HEK293 (cell line): ENCODE data around the gene KRT38.
"Not testable (repeated sequence)": the region's sequence is repeated elsewhere in the genome, so short reads cannot be mapped to it uniquely, and the experiment has no call there.

Source experiments
- CTCF ChIA-PET: fragments of 350-600 bp; formaldehyde crosslinking; extraction: SDS; loops from one replicate; lab custom pipeline; 2021; ENCODE audit warnings: antibody characterized with exemption; lab: Yijun Ruan, JAX
- POLR2A ChIA-PET: fragments of 300-600 bp; formaldehyde crosslinking; extraction: SDS; loops from one replicate; lab custom pipeline; 2020; ENCODE audit warnings: antibody characterized with exemption, inconsistent platforms; lab: Yijun Ruan, JAX
- H3K27ac ChIP-seq: fragments of 200-500 bp; sonication (Bioruptor generic); 2 replicates; pipeline ENCODE4 v1.5.1; 2014; ENCODE audit warnings: low read depth, low read length, control low read depth, inconsistent platforms; ENCODE audit errors: extremely low read depth
- H3K36me3 ChIP-seq, 2 experiments: fragments of 200-500 bp in 1 of 2; sonication (Bioruptor generic) in 1 of 2; 1 replicate in 1 of 2; 2 replicates in 1 of 2; pipeline ENCODE4 v1.5.1; 2014 to 2017; ENCODE audit warnings: inconsistent platforms in 2 of 2, low read length in 2 of 2; ENCODE audit not compliant: control insufficient read depth in 2 of 2, insufficient read depth in 1 of 2
- H3K4me1 ChIP-seq: fragments of 200-500 bp; sonication (Bioruptor generic); 2 replicates; pipeline ENCODE4 v1.5.1; 2014; ENCODE audit warnings: mild to moderate bottlenecking, low read length, inconsistent platforms; ENCODE audit not compliant: control insufficient read depth, insufficient read depth
- H3K4me3 ChIP-seq: 2 replicates; pipeline ENCODE4 v1.5.1; 2011; ENCODE audit warnings: low read depth, mild to moderate bottlenecking, control low read depth, low read length, moderate library complexity
- H3K9me3 ChIP-seq: fragments of 200-500 bp; sonication (Bioruptor generic); 2 replicates; pipeline ENCODE4 v1.5.1; 2014; ENCODE audit warnings: low read depth, low read length, inconsistent platforms; ENCODE audit not compliant: control insufficient read depth, insufficient read depth
- BCL11A ChIP-seq: fragments of 450-650 bp; formaldehyde crosslinking; IDR thresholded peaks from 2 replicates; pipeline ENCODE4 v1.5.1; 2016; ENCODE audit warnings: low read depth, missing biosample characterization, missing genetic modification characterization
- BCL6B ChIP-seq: fragments of 450-650 bp; formaldehyde crosslinking; IDR thresholded peaks from 2 replicates; pipeline ENCODE4 v1.5.1; 2017; ENCODE audit warnings: missing biosample characterization, missing genetic modification characterization
- GFI1B ChIP-seq: fragments of 450-650 bp; formaldehyde crosslinking; IDR thresholded peaks from 2 replicates; pipeline ENCODE4 v1.5.1; 2016; ENCODE audit warnings: missing biosample characterization, missing genetic modification characterization
- IKZF3 ChIP-seq: fragments of 450-650 bp; IDR thresholded peaks from 2 replicates; pipeline ENCODE4 v1.5.0; 2018; ENCODE audit warnings: missing biosample characterization, mild to moderate bottlenecking, missing genetic modification characterization, moderate library complexity
- MYNN ChIP-seq: fragments of 450-650 bp; formaldehyde crosslinking; IDR thresholded peaks from 2 replicates; pipeline ENCODE4 v1.5.1; 2016; ENCODE audit warnings: missing biosample characterization, missing genetic modification characterization, borderline replicate concordance
- REPIN1 ChIP-seq: fragments of 450-650 bp; formaldehyde crosslinking; IDR thresholded peaks from 2 replicates; pipeline ENCODE4 v1.5.1; 2017; ENCODE audit warnings: missing biosample characterization, missing genetic modification characterization, low read depth
- TCF7L2 ChIP-seq: IDR thresholded peaks from 2 replicates; pipeline ENCODE4 v1.6.1; 2011; ENCODE audit warnings: low read depth, mild to moderate bottlenecking, inconsistent platforms, low read length, moderate library complexity, borderline replicate concordance
- ZBTB10 ChIP-seq: fragments of 450-650 bp; formaldehyde crosslinking; IDR thresholded peaks from 2 replicates; pipeline ENCODE4 v1.5.1; 2016; ENCODE audit warnings: missing biosample characterization, missing genetic modification characterization
- ZNF121 ChIP-seq: fragments of 450-650 bp; formaldehyde crosslinking; IDR thresholded peaks from 2 replicates; pipeline ENCODE4 v1.5.1; 2016; ENCODE audit warnings: missing biosample characterization, missing genetic modification characterization
- ZNF16 ChIP-seq: fragments of 450-650 bp; formaldehyde crosslinking; IDR thresholded peaks from 2 replicates; pipeline ENCODE4 v1.5.1; 2016; ENCODE audit warnings: low read depth, missing biosample characterization, missing genetic modification characterization
- ZNF2 ChIP-seq: fragments of 450-650 bp; formaldehyde crosslinking; IDR thresholded peaks from 2 replicates; pipeline ENCODE4 v1.5.1; 2016; ENCODE audit warnings: missing biosample characterization, missing genetic modification characterization
- ZNF202 ChIP-seq: fragments of 450-650 bp; formaldehyde crosslinking; IDR thresholded peaks from 2 replicates; pipeline ENCODE4 v1.5.1; 2016; ENCODE audit warnings: missing biosample characterization, missing genetic modification characterization, borderline replicate concordance
- ZNF280C ChIP-seq: fragments of 450-650 bp; formaldehyde crosslinking; IDR thresholded peaks from 2 replicates; pipeline ENCODE4 v1.5.1; 2016; ENCODE audit warnings: missing biosample characterization, missing genetic modification characterization
- ZNF324 ChIP-seq: fragments of 450-650 bp; formaldehyde crosslinking; IDR thresholded peaks from 2 replicates; pipeline ENCODE4 v1.5.1; 2016; ENCODE audit warnings: missing biosample characterization, missing genetic modification characterization
- ZNF510 ChIP-seq: fragments of 450-650 bp; formaldehyde crosslinking; IDR thresholded peaks from 2 replicates; pipeline ENCODE4 v1.5.1; 2018; ENCODE audit warnings: mild to moderate bottlenecking, missing genetic modification characterization, missing biosample characterization; ENCODE audit not compliant: insufficient replicate concordance
- ZNF518A ChIP-seq: fragments of 450-650 bp; formaldehyde crosslinking; conservative IDR thresholded peaks from 2 replicates; pipeline ENCODE4 v1.5.1; 2016; ENCODE audit warnings: low read depth, missing biosample characterization, missing genetic modification characterization
- ZNF585B ChIP-seq: fragments of 450-650 bp; formaldehyde crosslinking; IDR thresholded peaks from 2 replicates; pipeline ENCODE4 v1.5.1; 2016; ENCODE audit warnings: missing biosample characterization, missing genetic modification characterization
- ZNF610 ChIP-seq: fragments of 450-650 bp; formaldehyde crosslinking; IDR thresholded peaks from 2 replicates; pipeline ENCODE4 v1.5.1; 2016; ENCODE audit warnings: missing biosample characterization, missing genetic modification characterization, borderline replicate concordance
- ZNF664 ChIP-seq: fragments of 450-650 bp; formaldehyde crosslinking; IDR thresholded peaks from 2 replicates; pipeline ENCODE4 v1.5.1; 2016; ENCODE audit warnings: missing biosample characterization, missing genetic modification characterization

The KRT38 gene

GRCh38 chr17:41433586-41433985, 7.2 kb downstream of the KRT38 start:
- Histone ChIP-seq H3K36me3 (no peaks in the 10 kb centered on the region), H3K9me3 (no peaks in the 10 kb centered on the region), H3K27ac (no peak overlapping the region)
- no peak for TF ChIP-seq ZNF510 (tag by site-specific recombination)
- no peak for TF ChIP-seq MYNN
- no peak for TF ChIP-seq IKZF3 (tag by site-specific recombination)
- no peak for TF ChIP-seq ZNF585B (tag by site-specific recombination)
- TF ChIP-seq ZBTB10 (tag by site-specific recombination) = no peak
- TF ChIP-seq, all 188 proteins: peak for 0
- Histone ChIP-seq H3K4me3 (no peak overlapping the region), H3K4me1 (no peaks in the 10 kb centered on the region)
- ChIA-PET CTCF (interaction anchor here (0.6 to 3.0 kb wide), 4 partner anchors 11 to 228 kb away, joined by 3 to 9 read pairs (median 4); no protein-coding TSS in a partner anchor), POLR2A (no interaction called here)

GRCh38 chr17:41430376-41430775, 10.4 kb downstream of the KRT38 start:
- H3K4me1 ChIP-seq, H3K4me3 ChIP-seq, POLR2A ChIA-PET, H3K27ac ChIP-seq, H3K36me3 ChIP-seq, H3K9me3 ChIP-seq: not testable (repeated sequence)
- CTCF ChIA-PET = interaction anchor here (0.6 to 0.8 kb wide), 4 partner anchors 13 to 1193 kb away, joined by 3 to 6 read pairs (median 4); no protein-coding TSS in a partner anchor

GRCh38 chr17:41429667-41430066, 11.1 kb downstream of the KRT38 start:
- TF ChIP-seq ZNF121 (tag by site-specific recombination) (no peak), TCF7L2 (no peak), BCL6B (tag by site-specific recombination) (no peak), ZNF610 (tag by site-specific recombination) (no peak), ZNF202 (tag by site-specific recombination) (no peak), ZNF280C (tag by site-specific recombination) (no peak), ZNF324 (tag by site-specific recombination) (no peak), ZNF664 (tag by site-specific recombination) (no peak), MYNN (no peak), BCL11A (tag by site-specific recombination) (no peak), ZNF16 (no peak), GFI1B (tag by site-specific recombination) (no peak), REPIN1 (tag by site-specific recombination) (no peak), ZNF2 (no peak), ZNF518A (tag by site-specific recombination) (no peak), IKZF3 (tag by site-specific recombination) (no peak)
- ChIA-PET CTCF (interaction anchor here (0.5 to 0.8 kb wide), 3 partner anchors 12 to 897 kb away, joined by 3 to 6 read pairs (median 3); no protein-coding TSS in a partner anchor), POLR2A (no interaction called here)
- no peaks in the 10 kb centered on the region for H3K9me3 ChIP-seq
- H3K27ac ChIP-seq = no peak overlapping the region
- no peak overlapping the region for H3K4me3 ChIP-seq
- H3K36me3 ChIP-seq = no peaks in the 10 kb centered on the region
- no peaks in the 10 kb centered on the region for H3K4me1 ChIP-seq
